ENCODE data around the gene HINT2.

Gene HINT2

DNA sequence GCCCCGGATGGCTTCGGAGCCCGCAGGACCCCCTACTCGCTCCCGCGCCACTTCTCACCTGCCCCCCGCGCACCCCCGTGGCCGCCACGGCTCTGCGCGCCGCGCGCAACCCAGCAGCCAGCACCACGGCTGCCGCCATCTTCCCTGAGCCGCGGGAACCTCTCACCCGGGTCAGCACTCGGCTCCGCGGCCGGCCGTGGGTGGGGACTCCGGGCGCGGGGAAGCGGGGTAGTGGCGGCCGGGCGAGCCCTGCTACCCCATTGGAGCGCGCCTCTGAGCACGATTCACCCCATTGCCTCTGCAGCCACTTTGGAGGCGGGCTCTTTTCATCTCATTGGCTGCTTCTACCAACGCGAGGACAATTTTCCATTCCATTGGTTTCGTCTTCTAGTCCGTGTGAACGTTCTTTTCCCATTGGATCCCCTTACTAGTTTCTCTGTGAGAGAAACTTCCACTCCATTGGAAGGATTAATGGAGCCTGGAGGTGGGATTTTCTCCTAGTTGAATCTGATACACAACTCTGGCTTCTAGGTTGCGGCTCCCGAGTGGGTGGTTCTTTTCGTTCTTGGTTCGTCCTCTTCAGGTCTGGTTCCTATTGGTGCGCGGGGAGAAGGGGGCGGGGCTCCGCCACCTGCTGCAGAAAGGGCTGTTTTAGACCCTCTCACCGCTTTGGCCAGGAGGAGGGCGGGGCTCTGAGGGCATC, at the start of gene HINT2:
TSS of gene HINT2 (minus strand) at position 202 of the 703 bp plus-strand sequence. CDS start at position 139, 63 bp downstream.
- DNase-seq: peak; percentile 100

DNA sequence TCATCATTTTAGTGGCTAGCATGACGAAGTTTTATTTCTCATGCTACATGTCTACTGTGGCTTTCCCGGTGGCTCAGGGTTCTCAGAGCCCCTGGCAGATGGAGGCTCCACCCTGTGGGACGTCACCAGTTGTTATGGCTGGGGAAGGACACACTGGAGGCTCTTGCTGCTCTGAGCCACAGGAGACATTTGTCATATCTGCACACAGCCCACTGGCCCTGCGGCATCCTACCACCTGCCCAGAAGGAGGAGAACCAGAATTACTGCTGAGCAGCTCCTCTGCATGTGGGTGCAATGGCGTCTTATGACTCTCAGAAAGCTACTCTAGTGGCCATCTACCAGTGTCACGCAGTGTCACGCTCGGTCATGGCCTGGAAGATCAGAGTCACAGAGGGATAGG, 48.7 kb upstream of the HINT2 start:
- no peak for DNase-seq

DNA sequence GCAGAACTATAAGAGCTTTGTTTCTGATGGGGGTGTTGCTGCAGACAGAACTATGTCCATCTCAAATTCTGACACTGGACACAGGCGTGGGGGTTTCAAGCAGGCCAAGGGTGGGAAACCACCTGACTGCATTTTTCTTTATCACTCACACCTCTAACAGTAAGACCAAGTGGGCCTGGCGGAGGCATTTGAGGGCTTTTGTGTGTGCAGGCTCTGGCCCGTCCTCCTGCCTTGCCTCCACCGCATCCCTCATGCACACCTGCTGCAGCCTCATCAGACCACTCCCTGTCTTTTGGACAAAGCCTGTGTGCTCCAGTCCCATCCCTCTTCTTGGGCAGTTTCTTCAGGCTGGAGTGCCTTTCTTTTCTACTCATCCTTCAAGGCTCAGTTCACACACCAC, 47.5 kb upstream of the HINT2 start:
- no peak for DNase-seq

DNA sequence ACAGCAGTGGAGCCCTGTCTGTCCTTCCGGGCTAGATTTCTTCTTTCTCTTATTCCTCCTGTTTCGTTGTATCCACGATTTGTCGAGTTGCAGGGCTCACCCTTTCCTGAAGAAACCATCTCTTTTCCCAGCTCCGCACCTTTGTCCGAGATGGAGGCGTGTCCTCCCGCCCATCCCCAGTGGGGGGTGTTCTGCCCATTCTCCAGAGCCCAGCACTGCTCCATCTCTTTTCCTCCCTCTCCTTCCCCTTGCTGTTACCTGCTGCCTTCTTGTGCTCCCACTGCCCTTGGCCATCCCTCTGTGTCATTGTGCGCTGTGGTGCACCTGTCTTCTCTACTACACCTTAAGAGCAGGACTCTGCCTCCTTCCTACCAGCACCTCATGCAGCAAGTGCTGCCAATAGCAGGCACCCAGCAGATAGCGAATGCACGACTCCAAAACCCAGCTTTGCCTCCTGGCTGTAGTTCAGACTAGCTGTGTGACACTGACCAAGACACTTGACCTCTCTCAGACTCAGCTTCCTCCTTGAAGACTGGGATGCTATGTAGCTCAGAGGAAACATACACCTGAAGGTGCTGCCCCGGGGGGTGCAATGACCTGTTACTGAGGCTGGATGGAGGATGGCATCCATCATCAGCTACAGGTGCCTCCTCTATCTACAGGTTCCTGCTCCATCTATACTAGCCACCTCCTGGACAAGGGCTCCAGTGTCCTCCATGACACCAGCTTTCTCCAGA, 46.5 kb upstream of the HINT2 start:
- DNase-seq: no peak

DNA sequence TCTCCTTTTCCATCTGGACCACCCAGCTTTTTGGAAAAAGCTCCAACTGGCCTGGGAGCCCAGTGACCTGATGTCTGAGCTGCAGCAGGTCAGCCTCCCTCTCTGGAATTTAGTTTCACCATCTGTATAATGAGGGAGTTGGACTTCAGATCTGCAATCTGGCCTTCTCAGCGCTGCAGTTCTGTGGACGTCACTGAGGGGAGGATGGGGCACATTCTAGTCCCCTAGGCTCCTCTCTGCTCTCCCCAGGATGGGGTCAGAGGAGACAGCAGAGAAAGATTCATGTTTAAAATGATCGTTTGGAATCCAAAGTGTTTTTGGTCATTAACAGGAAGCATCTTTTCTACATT, 45.1 kb upstream of the HINT2 start:
- DNase-seq: no peak

DNA sequence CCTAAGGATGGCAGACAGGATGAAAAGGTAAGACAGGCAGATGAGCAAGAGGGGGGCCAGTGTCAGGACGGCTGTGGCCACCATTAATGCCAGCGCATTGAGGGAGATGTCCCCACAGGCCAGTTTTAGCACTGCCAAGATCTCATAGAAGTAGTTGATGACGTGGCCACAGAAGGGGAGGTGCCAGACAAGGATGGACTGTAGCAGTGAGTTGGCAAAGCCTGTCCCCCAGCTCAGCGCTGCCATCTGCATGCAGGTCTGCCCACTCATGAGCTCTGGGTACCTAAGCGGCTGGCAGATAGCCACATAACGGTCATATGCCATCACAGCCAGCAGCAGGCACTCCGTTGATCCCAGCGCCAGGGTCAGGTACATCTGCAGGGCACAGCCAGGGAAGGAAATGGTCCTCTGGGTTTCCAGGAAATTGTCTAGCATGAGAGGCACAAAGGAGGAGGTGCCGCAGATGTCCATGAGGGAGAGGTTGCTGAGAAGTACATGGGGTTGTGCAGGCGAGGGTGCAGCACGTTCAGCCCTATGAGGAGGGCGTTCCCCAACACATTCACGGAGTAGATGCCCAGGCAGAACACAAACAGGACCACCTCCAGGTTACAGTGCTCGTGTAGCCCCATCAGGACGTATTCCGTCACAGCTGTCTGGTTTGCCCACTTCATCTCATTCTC, 44.6 kb upstream of the HINT2 start:
- no peak for DNase-seq

DNA sequence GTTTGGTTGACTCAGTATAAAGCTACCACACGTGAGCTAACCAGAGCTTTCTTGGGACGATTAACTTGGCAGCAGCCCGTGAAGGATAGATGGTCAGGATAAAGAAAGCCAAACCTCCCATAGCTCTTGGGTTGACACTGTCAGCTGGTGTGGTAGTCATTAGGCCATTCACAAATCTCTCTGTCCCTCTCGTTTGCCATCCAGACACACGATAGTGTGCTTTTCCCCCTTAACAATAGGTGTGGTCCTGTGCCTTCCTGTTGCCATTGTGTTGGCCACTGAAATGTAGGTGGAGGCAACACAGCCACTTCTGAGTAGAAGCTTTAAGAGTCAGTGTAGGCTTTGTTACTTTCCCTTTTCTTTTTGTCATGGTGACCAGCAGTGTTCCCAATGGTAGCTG, 43.6 kb upstream of the HINT2 start:
- DNase-seq: no peak

DNA sequence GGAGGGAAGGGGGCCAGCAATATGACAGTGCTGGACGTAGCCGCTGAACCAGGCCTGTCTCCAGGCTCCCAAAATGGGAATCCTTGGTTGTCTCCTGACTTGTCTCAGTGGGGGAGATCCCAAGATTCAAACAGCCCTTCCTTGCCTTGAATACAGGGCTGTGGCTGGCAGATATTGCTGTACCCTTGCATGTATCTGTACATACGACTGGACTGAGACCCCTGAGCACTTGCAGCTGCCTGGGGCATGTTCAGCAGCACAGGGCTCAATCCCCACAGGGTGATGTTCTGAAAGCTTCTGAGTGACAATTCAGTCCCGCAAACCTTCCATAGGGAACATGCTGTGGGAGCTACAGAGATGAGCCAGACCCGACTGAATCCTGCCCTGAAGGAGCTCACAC, 42.0 kb upstream of the HINT2 start:
- no peak for DNase-seq

DNA sequence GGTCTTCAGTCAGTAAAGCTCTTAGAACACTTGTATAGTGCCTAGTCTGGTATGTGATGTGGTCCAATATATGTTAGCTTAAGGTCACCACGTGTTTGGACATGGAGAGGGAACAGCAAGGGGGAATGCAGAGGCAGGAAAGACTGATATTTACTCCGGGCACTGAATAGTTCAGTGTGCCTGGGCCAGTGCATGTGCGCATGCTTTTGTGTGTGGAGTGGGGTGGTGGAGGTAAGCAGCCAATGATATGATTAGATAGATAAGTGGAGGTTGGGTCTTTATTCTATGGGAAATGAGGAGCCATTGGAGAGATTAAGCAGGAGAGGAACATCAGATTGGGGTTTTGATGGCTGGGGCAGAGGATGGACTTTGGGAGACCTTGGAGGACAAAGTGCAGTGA, 41.4 kb upstream of the HINT2 start:
- DNase-seq: no peak

DNA sequence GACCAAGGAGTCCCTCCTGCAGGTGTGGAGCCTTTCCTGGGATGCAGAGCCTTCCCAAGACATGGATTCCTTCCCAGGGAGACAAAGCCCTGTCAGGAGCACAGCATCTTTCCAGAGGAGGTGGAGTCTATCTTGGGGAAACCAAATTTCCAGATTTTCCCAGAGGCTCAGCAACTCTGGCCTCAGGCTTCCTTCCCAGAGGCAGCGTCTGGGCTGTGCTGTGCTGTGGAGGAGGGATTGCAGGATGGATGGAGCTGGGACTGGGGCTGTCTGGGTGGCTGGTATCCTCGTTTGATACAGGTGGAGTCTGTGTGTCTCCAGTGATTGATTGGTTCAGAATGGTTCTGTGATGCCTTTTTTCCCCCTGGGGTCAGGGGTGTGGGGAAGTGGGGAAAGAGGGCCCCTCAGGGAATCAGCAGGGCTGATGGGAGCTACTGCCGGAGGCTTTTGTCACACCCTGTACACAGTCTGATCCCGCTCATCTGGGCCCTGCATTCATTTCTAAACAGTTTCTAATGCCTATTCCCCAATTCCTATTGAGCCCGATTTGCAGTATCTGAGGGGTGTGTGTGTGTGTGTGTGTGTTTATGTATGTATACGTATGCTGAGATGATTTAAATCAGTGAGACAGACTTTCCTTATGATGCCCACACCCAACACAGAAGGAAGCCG, 39.4 kb upstream of the HINT2 start:
- DNase-seq: no peak

DNA sequence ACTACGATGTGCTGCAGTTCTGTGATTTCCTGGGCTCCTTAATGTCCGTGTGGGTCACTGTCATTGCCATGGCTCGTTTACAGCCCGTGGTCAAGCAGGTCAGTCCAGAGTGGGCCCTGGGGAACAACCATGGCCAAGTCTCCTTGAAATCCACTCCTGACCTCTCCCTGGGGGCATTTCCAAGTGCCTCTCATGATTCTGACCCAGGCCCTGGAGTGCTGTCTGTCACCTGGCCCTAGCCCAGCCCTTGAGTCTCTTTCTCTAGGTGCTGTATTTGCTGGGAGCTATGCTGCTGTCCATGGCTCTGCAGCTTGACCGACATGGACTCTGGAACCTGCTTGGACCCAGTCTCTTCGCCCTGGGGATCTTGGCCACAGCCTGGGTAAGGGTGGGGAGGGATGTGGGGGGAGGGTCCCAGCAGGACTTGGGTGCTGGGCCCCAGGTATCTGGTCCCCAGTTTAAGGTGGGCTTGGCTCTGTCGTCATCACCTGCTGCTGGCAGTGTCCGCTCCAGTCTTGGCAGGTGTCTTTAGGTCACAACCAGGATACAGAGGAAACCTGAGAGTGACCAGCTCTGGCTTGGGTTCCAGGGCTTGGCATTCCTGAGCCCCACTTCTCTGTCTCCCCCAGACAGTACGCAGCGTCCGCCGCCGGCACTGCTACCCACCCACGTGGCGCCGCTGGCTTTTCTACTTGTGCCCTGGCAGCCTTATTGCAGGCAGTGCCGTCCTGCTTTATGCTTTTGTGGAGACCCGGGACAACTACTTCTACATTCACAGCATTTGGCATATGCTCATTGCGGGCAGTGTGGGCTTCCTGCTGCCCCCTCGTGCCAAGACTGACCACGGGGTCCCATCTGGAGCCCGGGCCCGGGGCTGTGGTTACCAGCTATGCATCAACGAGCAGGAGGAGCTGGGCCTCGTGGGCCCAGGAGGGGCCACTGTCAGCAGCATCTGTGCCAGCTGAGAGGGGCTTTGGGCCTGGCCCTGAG, 38.3 kb upstream of the HINT2 start:
- DNase-seq: no peak

DNA sequence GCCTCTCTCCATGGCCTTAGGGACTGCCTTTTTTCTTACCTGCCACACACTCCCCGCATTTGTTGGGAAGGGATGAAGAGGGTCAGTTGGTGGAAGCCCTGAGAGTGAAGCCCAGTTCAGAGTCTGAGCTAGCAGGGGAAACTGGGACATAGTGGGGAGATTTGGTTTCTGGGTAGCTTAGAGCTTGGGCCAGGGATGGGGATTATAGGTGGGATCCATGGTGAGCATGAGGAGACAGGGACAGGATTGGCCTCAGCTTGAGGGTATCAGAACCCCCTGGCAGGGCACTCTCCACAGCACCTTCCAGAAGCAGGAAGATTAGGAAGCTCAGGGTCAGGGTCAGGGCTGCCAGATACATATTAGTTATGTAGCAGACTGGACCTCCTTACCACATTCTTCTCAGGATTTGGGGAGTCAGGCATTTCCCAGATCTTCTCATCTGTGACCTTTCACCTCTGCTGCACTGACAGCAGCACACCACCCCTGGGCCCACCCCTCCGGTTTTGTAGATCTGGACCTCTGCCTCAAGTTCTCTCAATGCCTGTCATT, 37.5 kb upstream of the HINT2 start:
- DNase-seq: no peak

DNA sequence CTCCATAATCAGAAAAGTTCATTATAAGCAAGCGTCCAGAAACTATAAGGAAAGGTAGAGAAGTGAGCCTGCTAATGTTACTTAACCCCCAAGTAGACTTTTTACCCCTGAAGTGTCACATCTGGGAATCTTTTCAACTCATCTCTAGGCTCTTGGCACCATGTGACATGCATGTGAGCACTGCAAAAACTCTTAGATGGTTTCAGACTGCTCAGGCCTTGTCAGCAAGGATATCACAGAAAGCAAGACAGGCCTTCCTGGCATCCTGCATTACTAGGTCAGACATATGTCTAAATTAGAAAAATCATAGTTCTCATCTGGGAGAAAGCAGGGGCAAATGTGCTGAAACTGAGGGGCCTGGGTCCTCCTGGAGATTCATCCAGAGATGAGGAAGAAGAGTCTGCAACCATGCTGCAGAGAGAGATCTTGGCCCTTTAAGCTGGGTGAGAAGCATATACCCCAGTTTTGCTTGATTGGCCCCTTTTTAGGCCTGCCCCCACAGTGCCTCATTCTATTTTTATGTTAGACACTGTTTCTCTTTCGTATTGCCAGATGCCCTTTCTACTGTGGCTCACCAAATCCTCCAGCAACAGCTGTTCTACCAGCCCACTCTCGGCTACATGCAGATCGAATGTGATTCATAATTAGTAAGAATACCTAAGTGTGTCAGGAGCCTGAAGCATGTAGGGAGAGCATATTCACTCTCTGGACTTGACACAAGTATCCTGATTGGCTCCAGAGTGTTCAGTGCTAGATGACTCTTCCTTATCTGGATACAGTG, 33.1 kb upstream of the HINT2 start:
- DNase-seq: no peak

DNA sequence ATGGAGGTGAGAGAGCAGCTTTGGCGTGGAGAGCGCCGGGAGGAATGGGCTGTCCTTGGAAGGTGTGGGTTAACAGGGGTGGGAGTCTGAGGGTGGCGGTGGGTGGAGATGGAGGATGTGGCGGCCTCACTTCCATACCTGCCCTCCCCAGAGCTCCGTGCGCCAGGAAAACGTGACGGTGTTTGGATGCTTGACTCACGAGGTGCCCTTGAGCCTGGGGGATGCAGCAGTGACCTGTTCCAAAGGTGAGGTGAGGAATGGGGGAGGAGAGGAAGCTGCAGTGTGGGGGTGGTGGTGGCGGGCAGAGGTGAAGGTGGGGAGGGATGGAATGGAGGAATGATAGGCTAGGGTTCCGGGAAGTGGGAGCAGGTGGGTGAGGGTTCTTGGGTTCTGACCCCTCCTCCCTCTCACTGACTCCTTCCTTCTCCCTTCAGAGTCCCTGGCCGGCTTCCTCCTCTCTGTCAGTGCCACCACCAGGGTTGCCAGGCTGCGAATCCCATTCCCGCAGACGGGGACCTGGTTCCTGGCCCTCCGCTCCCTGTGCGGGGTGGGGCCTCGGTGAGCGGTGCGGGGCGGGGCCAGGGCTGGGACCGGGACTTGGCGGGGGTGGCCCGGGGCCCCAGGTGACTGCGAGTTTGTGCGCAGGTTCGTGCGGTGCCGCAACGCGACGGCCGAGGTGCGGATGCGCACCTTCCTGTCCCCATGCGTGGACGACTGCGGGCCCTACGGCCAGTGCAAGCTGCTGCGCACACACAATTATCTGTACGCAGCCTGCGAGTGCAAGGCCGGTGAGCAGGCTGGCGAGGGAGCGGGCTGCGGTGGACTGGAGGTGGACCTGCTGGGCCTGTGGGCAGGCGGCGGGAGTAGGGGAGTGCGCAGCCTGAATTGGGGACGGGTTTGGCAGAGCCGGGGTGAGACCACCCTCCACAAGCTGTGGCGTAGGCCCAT, 31.3 kb upstream of the HINT2 start:
- DNase-seq: no peak

DNA sequence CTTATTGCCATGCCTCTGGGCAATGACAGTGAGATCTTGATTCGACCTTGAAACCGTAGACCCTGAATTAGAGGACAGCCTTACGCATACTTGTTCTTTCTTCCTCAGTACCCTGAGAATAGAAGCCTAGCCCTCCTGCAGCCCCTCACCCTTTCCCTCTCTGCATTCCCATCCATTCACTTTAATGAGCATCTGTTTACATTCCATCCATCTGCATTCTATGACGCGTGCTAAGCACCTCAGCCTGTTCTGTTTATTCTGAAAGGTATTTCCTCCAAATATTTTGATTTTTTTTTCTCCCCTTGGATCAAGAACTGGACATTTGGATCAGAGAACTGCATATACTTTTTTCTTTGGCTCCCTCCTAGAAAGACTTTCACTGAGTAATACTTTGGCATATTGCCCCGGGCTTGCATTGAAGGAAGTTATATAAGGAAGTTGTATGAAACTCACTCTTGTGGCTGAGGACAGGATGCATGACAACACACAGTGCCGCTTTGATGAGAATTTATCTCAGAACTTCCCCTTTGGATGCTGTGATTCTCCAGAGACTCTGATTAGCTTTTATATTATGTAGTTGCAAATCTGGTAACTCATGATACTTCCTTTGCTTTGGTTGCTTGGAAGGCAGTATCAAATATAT, 29.9 kb upstream of the HINT2 start:
- no peak for DNase-seq

DNA sequence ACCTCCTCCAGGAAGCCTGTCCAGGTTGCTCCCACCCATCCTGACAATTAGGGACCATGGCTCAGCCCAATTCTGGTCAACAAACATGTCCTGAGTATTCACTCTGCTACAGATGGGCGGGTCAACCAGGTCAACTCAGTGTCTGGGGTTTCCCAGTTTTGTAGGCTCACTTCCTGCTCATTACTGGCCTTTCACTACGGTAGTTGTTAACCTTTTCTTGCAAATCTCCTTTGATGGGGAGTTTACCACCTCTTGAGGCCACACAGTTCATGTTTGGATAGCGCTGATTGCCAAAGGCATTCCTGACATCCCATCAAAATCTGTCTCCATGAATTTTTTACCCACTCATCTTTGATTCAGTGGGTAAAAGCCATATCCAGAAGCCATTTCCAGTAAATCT, 28.0 kb upstream of the HINT2 start:
- no peak for DNase-seq

DNA sequence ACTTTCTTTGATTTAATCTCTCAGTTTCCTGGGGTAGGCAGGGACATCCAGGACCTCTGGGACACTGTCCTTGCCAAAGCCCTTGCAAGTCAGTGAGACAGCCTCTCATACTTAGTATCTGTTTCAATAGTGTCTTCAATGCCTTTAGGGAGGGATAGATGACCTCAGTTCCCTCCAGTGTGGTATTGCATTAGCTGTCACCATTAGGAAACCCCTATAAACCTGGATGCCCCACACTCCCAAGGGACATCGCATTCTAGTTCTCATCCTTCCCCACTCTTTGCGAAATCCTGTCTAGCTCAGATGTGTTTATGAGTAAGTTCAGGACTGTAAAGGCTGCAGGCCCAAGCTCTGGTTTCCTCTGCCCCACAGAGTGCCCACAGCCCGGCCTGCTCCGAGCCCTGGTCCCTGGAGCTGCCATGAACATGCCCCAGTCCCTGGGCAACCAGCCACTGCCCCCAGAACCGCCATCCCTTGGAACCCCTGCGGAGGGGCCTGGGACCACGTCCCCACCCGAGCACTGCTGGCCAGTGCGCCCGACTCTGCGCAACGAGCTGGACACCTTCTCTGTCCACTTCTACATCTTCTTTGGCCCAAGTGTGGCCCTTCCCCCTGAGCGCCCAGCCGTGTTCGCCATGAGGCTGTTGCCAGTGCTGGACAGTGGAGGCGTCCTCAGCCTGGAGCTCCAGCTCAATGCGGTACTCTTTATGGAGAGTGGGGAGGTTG, 27.3 kb upstream of the HINT2 start:
- DNase-seq: no peak

DNA sequence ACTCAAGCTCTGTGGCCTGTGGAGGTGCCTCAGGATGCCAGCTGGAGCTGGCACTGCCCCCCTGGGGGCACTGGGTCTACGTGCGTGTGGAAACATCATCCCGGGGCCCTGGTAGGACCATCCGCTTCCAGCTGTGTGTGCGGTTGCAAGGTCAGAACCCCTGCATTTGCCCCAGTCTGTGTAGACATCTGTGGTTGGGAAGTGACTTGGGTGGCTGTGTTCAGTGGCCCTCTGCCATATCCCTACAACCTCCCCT, 26.7 kb upstream of the HINT2 start:
- DNase-seq: no peak

All from NCI-H526 treated with DMSO at 0.1 percent for 48 hours (cell line).